Central memory CD8-positive, alpha-beta T cell (primary cell): ENCODE measurements around the gene MIB2.

Experiments used
- ATAC-seq: fragments of 150-1000 bp; cut with Tn5 transposase; replicated peaks from 2 replicates; pipeline ENCODE4 v1.10.0; 2022; ENCODE audit warnings: mild to moderate bottlenecking, moderate FRiP score, moderate number of reproducible peaks; ENCODE audit not compliant: poor library complexity, severe bottlenecking; ENCODE audit errors: extremely low read depth
- DNase-seq, 2 donors: peaks; one replicate each; pipeline ENCODE4 v3.0.0; 2021; ENCODE audit warnings: low spot score in 2 of 2
- H3K27ac Mint-ChIP-seq: one replicate; pipeline ENCODE4 v1.8.0; 2022; ENCODE audit warnings: low read depth, mild to moderate bottlenecking, moderate library complexity, mixed read lengths
- H3K27me3 Mint-ChIP-seq: one replicate; pipeline ENCODE4 v1.8.0; 2022; ENCODE audit warnings: mixed read lengths
- H3K36me3 Mint-ChIP-seq: one replicate; pipeline ENCODE4 v1.8.0; 2022; ENCODE audit warnings: mild to moderate bottlenecking, moderate library complexity, mixed read lengths; ENCODE audit not compliant: insufficient read depth
- H3K4me1 Mint-ChIP-seq: one replicate; pipeline ENCODE4 v1.8.0; 2022; ENCODE audit warnings: mixed read lengths
- H3K4me3 Mint-ChIP-seq: one replicate; pipeline ENCODE4 v1.8.0; 2022; ENCODE audit warnings: mild to moderate bottlenecking, moderate library complexity, mixed read lengths
- H3K9me3 Mint-ChIP-seq: one replicate; pipeline ENCODE4 v1.8.0; 2022; ENCODE audit warnings: mixed read lengths

The MIB2 gene

GRCh38 chr1:1678581-1679380 lies 63.5 kb downstream of the MIB2 start:
- peak overlapping the region; percentile 84 for H3K4me3 Mint-ChIP-seq
- no peaks in the 10 kb centered on the region for H3K9me3 Mint-ChIP-seq
- peak in 1 of 2 donors; percentile 33 for DNase-seq
- H3K27ac Mint-ChIP-seq: peak overlapping the region; percentile 96
- H3K4me1 Mint-ChIP-seq: peaks cover 30% of the 10 kb centered on the region
- no peaks in the 10 kb centered on the region for H3K27me3 Mint-ChIP-seq
- ATAC-seq: no peak
- peaks cover 15% of the 10 kb centered on the region for H3K36me3 Mint-ChIP-seq
